ENCODE measurements around the gene MTFP1.
"Not testable (repeated sequence)": the region's sequence is repeated elsewhere in the genome, so short reads cannot be mapped to it uniquely, and the experiment has no call there.

Gene MTFP1

GRCh38 chr22:30426388-30427353 is 1.1 kb downstream of the MTFP1 start:
- DNase-seq: peak; percentile 43 to 65

- DNase-seq: no peak
Observed at GRCh38 chr22:30427871-30428270, 2.3 kb downstream of the MTFP1 start.

GRCh38 chr22:30429887-30430286 is 4.3 kb downstream of the MTFP1 start:
- DNase-seq: no peak

GRCh38 chr22:30430933-30431332 is 5.4 kb downstream of the MTFP1 start:
- DNase-seq: no peak

GRCh38 chr22:30432096-30432495 is 6.5 kb downstream of the MTFP1 start:
- no peak for DNase-seq

- no peak for DNase-seq
Observed at GRCh38 chr22:30432520-30432919, 7.0 kb downstream of the MTFP1 start.

GRCh38 chr22:30433227-30433626 is 7.7 kb downstream of the MTFP1 start:
- DNase-seq: no peak

GRCh38 chr22:30433773-30434172 is 8.2 kb downstream of the MTFP1 start:
- DNase-seq: no peak

- no peak for DNase-seq
Observed at GRCh38 chr22:30434843-30435242, 9.3 kb downstream of the MTFP1 start.

GRCh38 chr22:30435674-30436126 is 10.1 kb downstream of the MTFP1 start:
- DNase-seq: peak in 1 of 2 experiments; percentile 15

GRCh38 chr22:30436196-30436595 is 10.6 kb downstream of the MTFP1 start:
- no peak for DNase-seq

GRCh38 chr22:30438559-30438958 is 13.0 kb downstream of the MTFP1 start:
- no peak for DNase-seq

GRCh38 chr22:30439226-30439625 is 13.7 kb downstream of the MTFP1 start:
- no peak for DNase-seq

GRCh38 chr22:30439836-30440235 is 14.3 kb downstream of the MTFP1 start:
- no peak for DNase-seq

- no peak for DNase-seq
Observed at GRCh38 chr22:30441088-30441487, 15.5 kb downstream of the MTFP1 start.

- DNase-seq: peak in 1 of 2 experiments; percentile 42
Observed at GRCh38 chr22:30444632-30445437, 19.3 kb downstream of the MTFP1 start.

GRCh38 chr22:30445438-30446145 is 20.0 kb downstream of the MTFP1 start:
- DNase-seq: no peak

GRCh38 chr22:30447656-30448055 is 22.1 kb downstream of the MTFP1 start:
- no peak for DNase-seq

- not testable (repeated sequence) for DNase-seq
Observed at GRCh38 chr22:30451488-30451887, 25.9 kb downstream of the MTFP1 start.

- no peak for DNase-seq
Observed at GRCh38 chr22:30452861-30453260, 27.3 kb downstream of the MTFP1 start.

GRCh38 chr22:30453731-30454510 is 28.4 kb downstream of the MTFP1 start:
- DNase-seq: no peak

All from SW 1271 (cell line).